Coronary artery (tissue), 2 donors: ENCODE data around the gene HOXD13.

Source experiments
- DNase-seq: peaks from one replicate; pipeline ENCODE4 v3.0.0-alpha.2; 2017; ENCODE audit warnings: low spot score
- H3K27ac ChIP-seq, 2 donors: fragments of 200-600 bp; sonication (generic); one replicate each; pipeline ENCODE4 v1.5.1; 2016 to 2019
- H3K4me3 ChIP-seq: fragments of 200-600 bp; sonication (generic); 2 replicates; pipeline ENCODE4 v1.5.1; 2016; ENCODE audit warnings: mild to moderate bottlenecking, moderate library complexity
- CTCF ChIP-seq: fragments of 200-600 bp; sonication (generic); IDR thresholded peaks from one replicate; pipeline ENCODE4 v1.5.1; 2019; ENCODE audit warnings: antibody characterized with exemption

Gene HOXD13

GRCh38 chr2:176131848-176132158 is 39.3 kb downstream of the HOXD13 start:
- DNase-seq: no peak
- TF ChIP-seq CTCF: no peak
- H3K4me3 ChIP-seq: peak overlapping the region; percentile 48
- no peak overlapping the region for H3K27ac ChIP-seq

- Histone ChIP-seq H3K27ac (no peak overlapping the region), H3K4me3 (peak overlapping the region; percentile 48)
- DNase-seq: no peak
- no peak for TF ChIP-seq CTCF
Measured at GRCh38 chr2:176132205-176133171, 40.0 kb downstream of the HOXD13 start.

GRCh38 chr2:176133389-176133788 is 40.9 kb downstream of the HOXD13 start:
- DNase-seq: no peak

GRCh38 chr2:176134035-176134434 is 41.5 kb downstream of the HOXD13 start:
- no peak for TF ChIP-seq CTCF
- H3K27ac ChIP-seq: peak overlapping the region in 1 of 2 donors; percentile 5
- no peak for DNase-seq
- H3K4me3 ChIP-seq: no peak overlapping the region

More at GRCh38 chr2:176133389-176133788, 40.9 kb downstream of the HOXD13 start:
- TF ChIP-seq CTCF: no peak
- Histone ChIP-seq H3K27ac (no peak overlapping the region), H3K4me3 (no peak overlapping the region)

GRCh38 chr2:176135035-176135440 is 42.5 kb downstream of the HOXD13 start:
- no peak for DNase-seq
- Histone ChIP-seq H3K27ac (peak overlapping the region in 1 of 2 donors; percentile 77), H3K4me3 (no peak overlapping the region)
- no peak for TF ChIP-seq CTCF

GRCh38 chr2:176136374-176137251 is 44.1 kb downstream of the HOXD13 start:
- TF ChIP-seq CTCF: no peak
- DNase-seq: no peak
- Histone ChIP-seq H3K27ac (peak overlapping the region; percentile 2 to 77), H3K4me3 (peak overlapping the region; percentile 76)
